ENCODE results near the gene TMEM184A.

Gene TMEM184A

DNA sequence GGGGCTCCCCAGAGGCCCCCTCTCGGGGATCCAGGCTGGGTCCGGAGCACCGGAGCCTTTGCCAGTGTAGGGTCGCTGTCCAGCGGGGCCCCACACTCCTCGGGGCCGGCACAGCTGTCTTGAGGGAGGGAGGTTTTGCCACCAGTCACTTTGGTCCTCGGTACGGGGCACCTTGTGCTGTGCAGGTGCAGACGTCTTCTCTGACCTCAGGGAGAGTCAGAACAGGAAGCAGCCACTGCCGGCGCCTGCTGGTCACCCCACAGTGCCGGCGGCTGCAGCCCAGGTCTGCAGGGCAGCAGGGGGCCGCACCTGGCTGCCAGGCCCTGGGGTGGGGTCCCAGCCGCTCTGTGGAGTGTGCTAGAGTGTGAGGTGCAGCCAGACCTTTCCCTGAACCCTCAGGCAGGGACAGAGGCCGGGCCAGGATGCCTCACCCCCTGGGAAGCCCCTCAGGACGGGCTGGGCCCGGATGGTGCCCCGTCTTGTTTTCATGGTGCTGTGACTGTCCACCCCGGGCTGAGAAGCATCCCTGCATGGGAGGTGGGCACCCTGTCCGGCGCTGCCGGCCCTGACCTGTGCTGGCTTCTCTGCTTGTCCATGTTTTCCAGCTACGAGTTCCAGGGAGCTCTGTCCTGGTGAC is 17.3 kb downstream of the TMEM184A start:
- DNase-seq: no peak

- DNase-seq: no peak
Observed at GRCh38 chr7:1537535-1538412, 18.2 kb downstream of the TMEM184A start.

- no peak for DNase-seq
Observed at GRCh38 chr7:1536743-1537534, 19.1 kb downstream of the TMEM184A start.

DNA sequence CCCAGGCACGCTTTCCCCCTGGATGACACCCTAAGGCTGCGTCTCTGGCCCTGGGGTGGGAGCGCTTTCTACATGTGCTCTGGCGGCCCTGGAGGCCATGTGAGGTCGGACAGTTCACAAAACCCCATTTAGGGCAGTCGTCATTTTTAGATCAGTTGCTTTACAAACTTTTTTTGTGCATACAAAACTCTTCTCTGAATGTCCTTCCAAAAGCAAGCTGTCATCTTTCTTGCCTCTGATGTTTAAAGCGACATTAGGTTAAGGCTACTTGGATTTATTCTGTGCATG is 19.6 kb downstream of the TMEM184A start:
- no peak for DNase-seq

- DNase-seq: no peak
Observed at GRCh38 chr7:1535701-1536454, 20.1 kb downstream of the TMEM184A start.

DNA sequence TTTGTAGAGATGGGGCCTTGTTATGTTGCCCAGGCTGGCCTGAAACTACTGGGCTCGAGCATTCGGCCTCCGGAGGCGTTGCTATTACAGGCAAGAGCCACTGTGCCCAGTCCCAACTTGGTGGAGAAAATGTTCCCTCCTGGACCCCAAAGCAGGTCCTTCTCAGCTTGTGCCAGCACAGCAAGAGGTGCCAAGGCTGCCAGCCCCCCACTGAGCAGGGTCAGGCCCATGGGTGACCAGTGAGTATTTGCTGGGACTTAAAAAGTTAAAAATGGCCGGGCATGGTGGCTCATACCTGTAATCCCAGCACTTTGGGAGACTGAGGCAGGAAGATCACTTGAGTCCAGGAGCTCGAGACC is 20.9 kb downstream of the TMEM184A start:
- no peak for DNase-seq

DNA sequence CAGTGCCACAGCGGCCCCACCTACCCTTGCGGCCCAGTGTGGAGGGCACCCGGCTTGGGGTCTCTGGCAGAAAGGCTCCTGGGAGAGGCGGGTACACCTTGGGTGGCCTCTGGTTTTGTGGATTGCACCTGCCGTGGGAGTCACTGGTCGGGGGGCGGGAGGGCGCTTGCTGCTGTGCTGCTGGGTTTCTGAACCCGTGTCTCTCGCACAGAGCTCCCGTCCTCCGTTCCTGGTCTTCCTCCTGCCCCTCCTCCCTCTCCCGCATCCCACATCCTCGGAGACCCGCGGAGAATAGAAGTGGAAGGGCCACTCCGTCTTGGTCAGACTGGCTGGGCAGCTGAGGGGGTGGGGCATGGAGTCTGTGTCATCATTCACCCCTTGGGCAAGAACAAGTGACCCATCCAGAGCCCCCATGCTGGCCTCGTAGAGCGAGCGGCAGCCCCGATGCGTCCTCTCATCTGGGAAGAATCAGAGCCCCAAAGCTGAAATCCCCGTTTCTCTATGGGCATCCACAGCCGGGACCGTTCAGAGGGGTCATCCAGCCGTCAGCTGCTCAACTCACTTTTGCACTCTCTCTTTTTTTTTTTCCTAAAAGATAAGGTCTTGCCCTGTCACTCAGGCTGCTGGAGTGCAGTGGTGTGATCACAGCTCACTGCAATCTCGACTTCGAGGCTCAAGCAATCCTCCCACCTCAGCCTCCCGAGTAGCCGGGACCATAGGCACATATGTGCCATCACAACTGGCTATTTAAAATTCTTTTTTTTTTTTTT is 21.5 kb downstream of the TMEM184A start:
- DNase-seq: no peak

DNA sequence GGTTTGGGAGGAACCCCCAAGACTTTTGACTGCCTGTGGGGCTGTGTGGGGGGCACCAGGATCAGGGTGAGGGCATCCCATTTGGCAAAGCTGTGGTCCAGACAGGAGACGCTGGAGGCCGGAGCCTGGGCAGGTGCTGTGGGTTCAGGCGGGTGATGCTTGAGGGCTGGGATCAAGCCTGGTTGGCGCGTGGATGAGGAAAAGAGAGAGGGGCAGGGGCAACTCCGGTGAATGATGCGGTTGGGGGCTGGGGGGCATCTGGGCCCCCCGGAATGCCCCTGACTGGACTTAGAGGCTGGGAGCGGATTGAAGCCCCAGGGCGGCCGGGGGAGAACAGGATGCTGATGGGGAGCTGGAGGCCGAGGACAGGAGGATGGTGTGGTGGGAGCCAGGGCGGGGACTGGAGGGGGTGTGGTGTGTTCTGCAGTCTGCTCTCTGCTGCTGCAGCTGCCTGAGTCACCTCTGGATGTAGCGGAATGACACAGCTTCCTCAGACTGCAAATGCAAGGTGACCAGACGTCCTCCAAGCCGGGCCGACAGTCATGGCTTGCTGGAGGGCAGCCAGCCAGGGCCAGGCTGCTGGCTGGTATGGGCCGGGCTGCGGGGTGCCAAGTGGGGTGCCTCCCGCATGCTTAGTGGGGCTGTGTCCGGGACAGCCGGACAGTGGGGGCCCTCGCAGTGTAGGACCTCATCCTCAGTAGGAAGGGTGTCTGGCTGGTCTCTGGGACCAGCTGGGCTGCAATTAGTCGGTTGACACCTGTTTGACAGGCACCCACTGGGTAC is 22.3 kb downstream of the TMEM184A start:
- no peak for DNase-seq

GRCh38 chr7:1533255-1533546 is 22.8 kb downstream of the TMEM184A start:
- DNase-seq: no peak

DNA sequence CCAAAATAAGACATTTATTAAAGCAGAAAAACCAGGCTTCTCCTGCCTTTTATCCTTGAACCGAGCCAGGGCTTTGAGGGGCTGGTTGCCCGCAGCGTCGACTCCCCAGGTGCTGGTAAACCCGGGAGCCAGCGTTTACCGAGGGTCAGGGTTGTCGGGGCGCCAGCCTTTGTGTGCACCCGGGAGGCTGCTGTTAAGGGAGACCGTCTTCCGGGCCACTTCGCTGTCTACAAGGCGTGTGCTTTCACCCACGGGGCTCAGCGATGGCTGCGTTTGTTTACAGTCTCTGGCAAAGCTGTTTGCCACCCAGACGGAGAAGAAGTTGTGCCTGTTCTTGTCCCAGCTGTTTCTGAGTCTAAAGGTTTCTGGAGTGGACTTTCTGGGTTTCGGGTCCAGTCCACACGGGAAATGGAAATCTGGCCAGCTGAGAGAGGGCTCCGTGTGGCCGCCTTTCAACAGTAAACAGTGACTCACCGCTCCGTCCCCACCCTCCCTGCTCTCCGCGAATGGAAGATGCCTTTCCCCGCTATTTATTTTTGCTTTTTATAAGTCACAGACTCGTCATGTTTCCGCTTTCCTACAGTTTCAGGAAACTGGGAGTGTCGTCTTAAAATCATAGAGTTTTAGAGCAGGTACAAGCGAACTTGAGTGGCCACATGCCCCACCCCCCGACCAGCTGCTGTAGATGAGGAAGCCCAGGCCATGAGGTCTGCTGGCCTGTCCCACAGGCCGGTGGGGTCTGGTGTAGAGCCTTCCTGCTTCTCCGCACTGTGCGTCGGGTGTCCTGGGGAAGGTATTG is 23.4 kb downstream of the TMEM184A start:
- DNase-seq: peak; percentile 63

DNA sequence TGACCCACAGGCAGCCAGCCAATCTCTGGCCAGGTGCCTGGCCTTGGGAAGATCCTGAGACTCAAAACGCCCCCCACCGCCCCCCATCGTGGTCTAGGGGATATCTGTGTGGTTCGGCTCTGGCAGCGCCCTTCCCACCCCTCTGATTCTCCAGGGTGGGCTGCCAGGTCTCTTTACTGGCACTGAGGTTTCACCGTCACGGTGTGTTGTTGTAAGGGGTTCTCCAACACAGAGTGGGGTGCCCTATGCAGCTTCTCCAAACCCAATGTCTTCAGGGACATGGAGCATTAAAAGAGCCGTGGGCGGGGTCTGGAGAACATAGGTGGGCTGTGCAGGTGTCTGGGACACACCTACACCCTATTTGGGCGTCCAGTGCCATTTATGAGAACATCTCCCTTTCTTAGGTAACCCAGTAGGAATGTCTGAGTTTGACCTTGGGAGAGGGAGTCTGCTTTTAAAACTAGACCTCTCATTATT is 24.0 kb downstream of the TMEM184A start:
- DNase-seq: no peak

DNA sequence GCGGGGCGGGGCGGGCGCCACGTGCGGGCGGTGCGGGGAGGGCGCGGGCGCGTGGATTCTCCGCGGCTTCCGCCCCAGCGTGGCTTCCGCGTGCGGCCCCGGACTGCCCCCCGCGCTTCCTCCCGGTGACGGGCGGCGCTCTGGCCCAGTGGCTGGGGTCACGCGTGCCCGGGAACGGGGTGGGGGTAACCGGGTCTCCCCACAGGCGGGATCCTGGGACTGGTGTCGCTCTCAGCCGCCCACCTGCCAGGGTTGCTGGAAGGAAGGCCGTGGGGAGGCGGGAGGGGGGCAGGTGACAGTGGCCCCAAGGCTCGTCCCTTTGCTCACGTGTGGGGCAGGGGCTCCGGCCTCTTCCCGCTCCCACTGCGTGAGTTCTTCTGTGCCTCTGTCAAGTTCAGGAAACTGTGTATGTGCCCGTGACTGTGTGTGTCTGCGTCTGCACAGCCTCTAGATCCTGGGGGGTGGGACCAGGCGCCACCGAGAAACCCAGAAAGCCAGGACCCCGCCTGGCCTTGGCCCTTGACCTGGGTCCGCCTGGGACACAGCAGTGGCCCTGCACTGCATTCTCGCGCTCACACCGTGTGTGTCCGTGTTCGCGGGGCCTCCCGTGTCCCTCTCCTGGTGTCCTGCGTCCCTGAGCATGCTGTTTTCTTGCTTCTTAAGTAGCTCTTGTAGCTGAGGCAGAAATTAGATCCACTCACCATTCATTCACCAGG is 24.6 kb downstream of the TMEM184A start:
- peak; percentile 65 for DNase-seq

- DNase-seq: no peak
Observed at GRCh38 chr7:1530946-1531262, 25.1 kb downstream of the TMEM184A start.

DNA sequence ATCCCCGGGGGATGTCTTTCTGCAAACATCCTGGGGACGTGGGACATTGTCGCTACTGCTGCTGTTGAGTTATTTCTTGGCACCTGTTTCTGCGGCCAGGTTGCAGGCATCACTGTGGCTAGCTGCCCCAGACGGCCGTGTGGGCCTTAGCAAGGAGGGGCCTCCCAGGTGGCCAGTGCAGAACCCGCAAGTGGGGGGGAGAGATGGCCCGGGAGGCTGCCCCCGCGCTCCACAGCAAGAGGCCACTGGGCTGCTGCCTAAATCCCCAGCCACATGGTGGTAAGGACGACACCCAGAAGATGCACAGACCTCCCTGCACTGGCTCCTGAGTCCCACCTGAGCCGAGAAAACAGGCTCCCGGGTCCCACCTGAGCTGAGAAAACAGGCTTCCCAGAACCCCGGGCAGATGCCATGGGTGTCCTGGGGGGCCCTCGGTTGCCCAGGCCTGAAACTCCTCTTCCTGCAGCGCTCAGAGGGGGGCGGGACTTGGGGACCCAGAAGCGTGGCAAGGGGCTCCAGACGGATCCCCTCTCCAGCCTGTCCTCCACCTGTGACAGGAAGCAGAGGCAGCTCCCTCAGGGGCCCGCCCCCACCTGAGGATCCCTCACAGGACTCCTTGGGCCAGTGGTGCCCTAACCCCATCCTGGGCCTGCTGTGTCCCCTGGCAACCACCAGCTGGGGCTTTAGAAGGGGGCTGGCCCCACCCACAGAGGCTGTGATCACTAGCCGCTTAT is 26.5 kb downstream of the TMEM184A start:
- no peak for DNase-seq

DNA sequence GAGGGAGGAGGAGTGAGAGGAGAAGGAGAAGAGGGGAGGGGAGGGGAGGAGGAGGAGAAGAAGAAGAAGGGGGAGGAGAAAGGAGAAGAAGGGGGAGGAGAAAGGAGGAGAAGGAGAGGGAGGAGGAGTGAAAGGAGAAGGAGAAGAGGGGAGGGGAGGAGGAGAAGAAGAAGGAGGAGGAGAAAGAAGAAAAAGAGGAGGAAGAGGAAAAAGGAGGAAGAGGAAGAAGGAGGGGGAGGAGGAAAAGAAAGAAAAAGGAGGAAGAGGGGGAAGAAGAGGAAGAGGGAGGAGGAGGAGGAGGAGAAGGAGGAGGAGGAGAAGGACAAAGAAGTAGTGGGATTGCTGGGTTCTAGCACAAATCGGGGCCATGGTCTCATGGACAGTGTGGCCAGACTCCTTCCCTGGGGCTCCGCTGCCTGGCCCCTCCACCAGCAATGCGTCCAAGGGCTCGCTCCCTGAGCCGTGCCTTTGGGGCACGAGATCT is 29.7 kb downstream of the TMEM184A start:
- no peak for DNase-seq

DNA sequence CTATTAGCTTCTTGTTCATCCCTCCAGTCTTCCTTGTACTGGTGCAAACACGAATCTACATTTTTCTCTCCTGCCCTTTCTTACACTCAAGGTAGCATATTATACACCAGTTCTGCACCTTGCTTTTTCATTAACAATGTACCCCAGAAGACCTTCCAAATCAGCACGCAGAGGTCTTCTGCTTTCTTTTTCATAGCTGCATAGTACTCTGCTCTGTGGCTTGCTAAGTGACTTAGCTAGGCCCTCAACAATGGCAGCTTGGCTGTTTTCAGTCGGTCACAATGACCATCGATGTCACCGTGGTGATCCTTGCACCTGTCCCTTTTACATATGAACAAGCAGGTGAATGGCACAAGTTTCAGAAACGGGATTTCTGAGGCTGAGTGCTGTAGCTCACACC is 30.6 kb downstream of the TMEM184A start:
- DNase-seq: no peak

DNA sequence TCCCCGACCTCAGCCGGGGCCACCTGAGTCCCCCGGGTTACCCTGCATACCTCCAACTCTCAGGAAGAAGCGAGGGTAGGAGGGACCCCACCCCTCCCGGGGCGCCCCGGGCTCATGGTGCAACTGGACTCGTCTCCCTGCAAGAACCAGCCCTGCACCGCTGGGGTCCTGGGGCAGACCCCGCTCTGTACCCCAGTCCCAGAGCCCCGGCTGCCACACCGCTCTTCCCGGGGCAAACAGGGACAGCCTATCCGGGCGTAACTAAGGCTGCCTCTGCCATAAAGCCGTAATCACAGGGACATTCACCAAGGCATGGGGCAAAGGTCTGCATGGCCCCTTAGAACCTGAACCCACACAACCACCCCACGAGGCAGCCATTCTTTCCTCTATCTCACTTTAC is 32.2 kb downstream of the TMEM184A start:
- DNase-seq: no peak

GRCh38 chr7:1523208-1523607 is 32.8 kb downstream of the TMEM184A start:
- DNase-seq: no peak

DNA sequence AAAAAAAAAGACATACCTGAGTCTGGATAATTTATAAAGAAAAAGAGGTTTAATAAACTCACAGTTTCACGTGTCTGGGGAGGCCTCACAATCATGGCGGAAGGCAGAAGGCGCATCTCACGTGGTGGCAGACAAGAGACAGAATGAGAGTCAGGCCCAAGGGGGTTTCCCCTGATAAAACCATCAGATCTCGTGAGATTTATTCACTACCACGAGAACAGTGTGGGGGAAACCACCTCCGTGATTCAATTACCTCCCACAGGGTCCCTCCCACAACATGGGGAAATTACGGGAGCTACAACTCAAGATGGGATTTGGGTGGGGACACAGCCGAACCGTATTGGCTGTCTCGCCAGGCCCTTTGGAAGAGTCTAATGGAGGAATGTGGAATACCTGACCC is 34.5 kb downstream of the TMEM184A start:
- no peak for DNase-seq
